KMS-11 (cell line): ENCODE measurements around the gene LYSMD2.

Experiments
- H2AFZ ChIP-seq: fragments of 200-600 bp; sonication (generic); 2 replicates; pipeline ENCODE4 v1.6.1; 2016; ENCODE audit warnings: antibody characterized with exemption, mixed run types, low read depth
- H3K27ac ChIP-seq: fragments of 200-600 bp; sonication (generic); 2 replicates; pipeline ENCODE4 v1.6.1; 2016; ENCODE audit warnings: mild to moderate bottlenecking, mixed run types
- H3K27me3 ChIP-seq: fragments of 200-600 bp; sonication (generic); 2 replicates; pipeline ENCODE4 v1.6.1; 2017; ENCODE audit warnings: mild to moderate bottlenecking, low read depth, mixed run types, moderate library complexity; ENCODE audit not compliant: insufficient read depth
- H3K36me3 ChIP-seq: fragments of 200-600 bp; sonication (generic); 2 replicates; pipeline ENCODE4 v1.6.1; 2017; ENCODE audit warnings: mild to moderate bottlenecking, mixed run types; ENCODE audit not compliant: insufficient read depth
- H3K4me1 ChIP-seq: fragments of 200-600 bp; sonication (generic); 2 replicates; pipeline ENCODE4 v1.6.1; 2016; ENCODE audit warnings: mild to moderate bottlenecking, low read depth, mixed run types; ENCODE audit not compliant: poor library complexity, severe bottlenecking
- H3K4me2 ChIP-seq: fragments of 200-600 bp; sonication (generic); 2 replicates; pipeline ENCODE4 v1.7.0; 2016; ENCODE audit warnings: mild to moderate bottlenecking, mixed run types
- H3K4me3 ChIP-seq: fragments of 200-600 bp; sonication (generic); IDR thresholded peaks from 2 replicates; pipeline ENCODE4 v1.6.1; 2017; ENCODE audit warnings: low read depth, low read length, mixed read lengths; ENCODE audit not compliant: insufficient read depth
- H3K79me2 ChIP-seq: fragments of 200-600 bp; sonication (generic); 2 replicates; pipeline ENCODE4 v1.6.1; 2016; ENCODE audit warnings: low read depth, mixed run types; ENCODE audit not compliant: insufficient read depth
- H3K9ac ChIP-seq: fragments of 200-600 bp; sonication (generic); 2 replicates; pipeline ENCODE4 v1.6.1; 2016; ENCODE audit warnings: mild to moderate bottlenecking, mixed run types
- H4K20me1 ChIP-seq: fragments of 200-600 bp; sonication (generic); 2 replicates; pipeline ENCODE4 v1.6.1; 2016; ENCODE audit warnings: mild to moderate bottlenecking, mixed run types; ENCODE audit not compliant: insufficient read depth
- TF ChIP-seq, protein P1 (sequence below): fragments of 200-600 bp; sonication (generic); conservative IDR thresholded peaks from 2 replicates; pipeline ENCODE4 v1.6.1; 2017; ENCODE audit warnings: low read depth, mild to moderate bottlenecking, antibody characterized with exemption, low read length, moderate library complexity, mixed read lengths

The LYSMD2 gene

DNA sequence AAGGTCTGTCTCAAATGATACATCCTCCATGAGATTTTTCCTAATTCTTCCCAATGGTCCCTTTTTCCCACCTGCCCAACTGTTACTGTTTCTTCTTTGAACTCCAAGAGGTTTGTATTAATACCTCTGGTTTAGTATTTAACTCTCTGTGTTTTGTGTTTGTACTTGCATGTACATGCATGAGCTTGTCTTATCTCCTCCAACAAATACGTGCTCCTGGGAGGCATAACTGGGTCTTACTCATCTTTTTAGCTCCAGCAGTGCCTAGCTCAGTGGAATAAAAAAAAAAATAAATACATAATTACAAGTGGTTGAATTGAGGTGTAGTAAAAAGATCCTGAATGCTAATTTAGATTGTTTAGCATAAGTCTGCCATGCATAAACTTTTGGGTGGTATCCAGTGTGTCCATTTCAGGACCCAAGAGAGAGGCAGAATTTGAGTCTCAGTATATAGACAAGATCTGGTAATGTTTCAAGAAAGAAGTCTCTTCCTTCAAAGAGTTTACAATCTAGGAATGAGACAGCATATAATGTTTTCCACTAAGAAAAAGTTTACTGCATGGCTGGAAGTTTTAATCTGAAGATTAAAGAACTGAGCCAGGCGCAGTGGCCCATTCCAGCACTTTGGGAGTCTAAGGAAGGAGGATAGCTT is 1.7 kb upstream of the LYSMD2 start:
- no peaks in the 10 kb centered on the region for H3K79me2 ChIP-seq
- H4K20me1 ChIP-seq, result no peaks in the 10 kb centered on the region
- H3K36me3 ChIP-seq, result no peaks in the 10 kb centered on the region
- H3K27ac ChIP-seq, result no peak overlapping the region
- H3K27me3 ChIP-seq, result no peaks in the 10 kb centered on the region
- H2AFZ ChIP-seq, result no peak overlapping the region
- no peak overlapping the region for H3K4me3 ChIP-seq
- no peak overlapping the region for H3K9ac ChIP-seq
- no peak overlapping the region for H3K4me2 ChIP-seq
- TF ChIP-seq, protein P1, sequence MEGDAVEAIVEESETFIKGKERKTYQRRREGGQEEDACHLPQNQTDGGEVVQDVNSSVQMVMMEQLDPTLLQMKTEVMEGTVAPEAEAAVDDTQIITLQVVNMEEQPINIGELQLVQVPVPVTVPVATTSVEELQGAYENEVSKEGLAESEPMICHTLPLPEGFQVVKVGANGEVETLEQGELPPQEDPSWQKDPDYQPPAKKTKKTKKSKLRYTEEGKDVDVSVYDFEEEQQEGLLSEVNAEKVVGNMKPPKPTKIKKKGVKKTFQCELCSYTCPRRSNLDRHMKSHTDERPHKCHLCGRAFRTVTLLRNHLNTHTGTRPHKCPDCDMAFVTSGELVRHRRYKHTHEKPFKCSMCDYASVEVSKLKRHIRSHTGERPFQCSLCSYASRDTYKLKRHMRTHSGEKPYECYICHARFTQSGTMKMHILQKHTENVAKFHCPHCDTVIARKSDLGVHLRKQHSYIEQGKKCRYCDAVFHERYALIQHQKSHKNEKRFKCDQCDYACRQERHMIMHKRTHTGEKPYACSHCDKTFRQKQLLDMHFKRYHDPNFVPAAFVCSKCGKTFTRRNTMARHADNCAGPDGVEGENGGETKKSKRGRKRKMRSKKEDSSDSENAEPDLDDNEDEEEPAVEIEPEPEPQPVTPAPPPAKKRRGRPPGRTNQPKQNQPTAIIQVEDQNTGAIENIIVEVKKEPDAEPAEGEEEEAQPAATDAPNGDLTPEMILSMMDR, result no peak
- peaks cover 29% of the 10 kb centered on the region for H3K4me1 ChIP-seq

DNA sequence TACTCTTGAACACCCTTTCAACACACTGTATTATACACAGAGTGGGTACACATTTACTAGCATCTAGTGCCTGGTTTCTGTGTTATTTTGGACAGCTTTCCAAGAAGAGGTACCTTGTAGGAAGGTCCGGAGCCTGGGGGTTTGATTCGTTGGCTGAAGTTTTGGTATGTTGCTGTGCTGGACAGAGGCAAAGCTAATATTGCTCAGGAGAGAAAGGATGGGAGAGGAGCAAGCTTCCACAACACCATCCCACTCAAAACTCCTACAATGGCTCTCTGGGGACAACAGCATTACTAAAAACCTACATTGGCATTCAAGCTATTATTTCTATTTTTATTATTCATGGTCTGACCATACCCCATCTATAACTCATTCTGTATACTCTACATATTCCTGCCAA is 1.1 kb upstream of the LYSMD2 start:
- Histone ChIP-seq H3K27me3 (no peaks in the 10 kb centered on the region), H3K4me3 (no peak overlapping the region), H3K79me2 (no peaks in the 10 kb centered on the region), H3K4me2 (peak overlapping the region; percentile 86; the same call in 1 of the 2 replicates), H3K27ac (no peak overlapping the region), H3K9ac (peak overlapping the region; percentile 77; the same call in 1 of the 2 replicates), H4K20me1 (no peaks in the 10 kb centered on the region), H3K4me1 (peaks cover 29% of the 10 kb centered on the region), H3K36me3 (no peaks in the 10 kb centered on the region), H2AFZ (no peak overlapping the region)
- TF ChIP-seq, protein P1, result no peak

DNA sequence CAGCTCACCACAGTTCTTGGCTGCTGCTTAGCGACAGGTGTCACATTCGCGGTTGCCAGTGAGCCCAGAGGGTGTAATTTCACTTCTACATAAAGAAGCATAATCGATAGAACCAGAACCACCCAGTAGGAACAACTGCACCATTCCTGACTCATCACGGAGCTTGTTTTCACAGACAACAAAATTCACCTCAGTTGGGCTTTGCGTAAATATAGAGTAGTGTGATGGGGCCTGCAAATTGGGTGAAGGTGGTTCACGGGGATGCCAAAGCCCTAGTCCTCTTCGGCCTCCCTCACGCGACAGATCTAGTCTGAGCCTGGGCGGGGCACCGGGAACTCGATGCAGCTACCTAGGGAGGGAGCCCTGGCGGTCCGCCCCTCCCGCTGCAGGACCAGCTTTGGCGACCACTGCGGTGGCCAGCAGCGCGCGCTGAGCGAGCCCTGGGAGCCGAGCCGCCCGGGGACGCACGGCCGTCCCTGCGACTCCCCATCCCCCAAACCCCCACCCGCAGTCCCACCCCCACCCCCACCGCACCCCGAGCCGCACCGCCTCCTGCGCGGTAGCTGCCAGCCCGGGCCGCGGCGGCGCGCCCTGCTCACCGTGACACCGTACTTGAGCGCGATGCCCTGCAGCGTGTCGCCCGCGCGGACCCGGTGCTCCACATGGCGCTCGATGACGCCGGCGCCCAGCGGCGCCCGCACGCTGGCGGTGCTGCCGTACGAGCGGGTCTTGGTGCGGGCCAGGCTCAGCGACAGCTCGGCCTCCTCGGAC is 519 bp downstream of the LYSMD2 start:
- TF ChIP-seq, protein P1, result no peak
- Histone ChIP-seq H3K27ac (0 out of 2 replicates have a peak overlapping the region, but pooled peaks have one; percentile 39), H4K20me1 (no peaks in the 10 kb centered on the region), H3K36me3 (no peaks in the 10 kb centered on the region), H3K9ac (peak overlapping the region; percentile 77; the same call in 1 of the 2 replicates), H3K79me2 (no peaks in the 10 kb centered on the region), H2AFZ (peak overlapping the region; percentile 79), H3K4me3 (no peak overlapping the region), H3K27me3 (no peaks in the 10 kb centered on the region), H3K4me2 (peak overlapping the region; percentile 86), H3K4me1 (peaks cover 43% of the 10 kb centered on the region)

DNA sequence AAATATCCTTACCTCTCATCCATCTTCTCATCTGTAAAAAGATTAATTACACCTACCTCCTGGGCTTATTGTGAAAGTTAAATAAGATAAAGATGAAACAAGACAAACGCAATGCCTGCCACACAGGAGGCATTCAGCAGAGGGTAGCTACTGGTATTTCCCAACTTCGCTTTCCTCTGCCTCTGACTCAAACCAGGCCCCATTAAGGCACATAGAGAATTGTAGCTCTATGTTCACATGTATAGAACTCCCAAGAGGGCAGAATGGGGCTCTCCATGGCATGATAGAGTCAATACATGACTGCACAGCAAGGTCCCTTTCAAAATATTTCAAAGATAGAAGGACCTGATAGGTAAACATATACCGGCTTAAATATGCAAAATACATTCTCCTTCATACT is 1.4 kb downstream of the LYSMD2 start:
- no peak overlapping the region for H3K27ac ChIP-seq
- no peak overlapping the region for H3K9ac ChIP-seq
- TF ChIP-seq, protein P1, result no peak
- H2AFZ ChIP-seq, result no peak overlapping the region
- no peaks in the 10 kb centered on the region for H3K36me3 ChIP-seq
- no peaks in the 10 kb centered on the region for H3K79me2 ChIP-seq
- no peak overlapping the region for H3K4me3 ChIP-seq
- peaks cover 52% of the 10 kb centered on the region for H3K4me1 ChIP-seq
- peak overlapping the region; percentile 80 for H3K4me2 ChIP-seq
- no peaks in the 10 kb centered on the region for H3K27me3 ChIP-seq
- H4K20me1 ChIP-seq, result no peaks in the 10 kb centered on the region
